IPS-18a (cell line): Measurements from ENCODE around the gene DNAJA3.

ENCODE experiments used
- H3K27ac ChIP-seq: one replicate; pipeline ENCODE4 v1.5.1; 2013; ENCODE audit warnings: low read length
- H3K27me3 ChIP-seq: one replicate; pipeline ENCODE4 v1.6.1; 2013; ENCODE audit warnings: mild to moderate bottlenecking, low read length; ENCODE audit not compliant: control insufficient read depth, insufficient read depth
- H3K36me3 ChIP-seq: one replicate; pipeline ENCODE4 v1.6.1; 2013; ENCODE audit warnings: low read depth, low read length; ENCODE audit not compliant: control insufficient read depth
- H3K4me1 ChIP-seq: one replicate; pipeline ENCODE4 v1.6.1; 2013; ENCODE audit warnings: low read depth, low read length; ENCODE audit not compliant: control insufficient read depth
- H3K4me3 ChIP-seq: one replicate; pipeline ENCODE4 v1.5.1; 2013; ENCODE audit warnings: low read length
- H3K9ac ChIP-seq: one replicate; pipeline ENCODE4 v1.6.1; 2013; ENCODE audit warnings: mild to moderate bottlenecking, low read length, moderate library complexity
- H3K9me3 ChIP-seq: one replicate; pipeline ENCODE4 v1.6.1; 2013; ENCODE audit warnings: low read depth, low read length; ENCODE audit not compliant: control insufficient read depth

Gene DNAJA3

DNA sequence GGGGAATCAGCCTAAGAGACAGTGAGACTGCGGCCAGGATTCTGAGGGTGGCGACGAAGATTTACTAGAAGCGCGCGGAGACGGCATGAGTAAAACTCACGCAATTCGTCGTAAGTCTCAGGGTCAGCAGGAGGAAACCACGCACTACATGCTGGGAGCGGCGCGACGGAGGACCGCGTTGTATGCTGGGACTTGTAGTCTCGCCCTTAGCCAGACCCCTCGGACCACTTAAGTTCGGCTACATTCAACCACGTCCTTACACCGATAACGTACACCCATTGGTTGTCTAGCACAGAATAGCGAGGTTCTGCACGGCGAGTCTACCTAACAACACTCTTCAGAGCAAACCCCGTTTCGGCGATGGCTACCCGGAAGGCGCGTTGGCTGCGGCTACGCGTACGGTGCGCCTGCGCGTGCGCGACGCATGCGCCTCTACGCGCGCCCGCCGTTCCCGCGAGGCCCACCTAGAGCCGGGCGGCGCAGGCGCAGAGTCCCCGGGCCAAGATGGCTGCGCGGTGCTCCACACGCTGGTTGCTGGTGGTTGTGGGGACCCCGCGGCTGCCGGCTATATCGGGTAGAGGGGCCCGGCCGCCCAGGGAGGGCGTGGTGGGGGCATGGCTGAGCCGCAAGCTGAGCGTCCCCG, at the start of gene DNAJA3:
DNAJA3 (plus strand) TSS at position 491 of the 643 bp plus-strand sequence; CDS start at position 505, 14 bp downstream.
- Histone ChIP-seq H3K36me3 (peaks cover 2% of the 10 kb centered on the region), H3K4me3 (peak within 1 kb of the TSS; percentile 79), H3K9me3 (no peaks in the 10 kb centered on the region), H3K27me3 (no peaks in the 10 kb centered on the region), H3K9ac (peak within 1 kb of the TSS; percentile 90), H3K27ac (peak within 1 kb of the TSS; percentile 85), H3K4me1 (peaks cover 4% of the 10 kb centered on the region)

DNA sequence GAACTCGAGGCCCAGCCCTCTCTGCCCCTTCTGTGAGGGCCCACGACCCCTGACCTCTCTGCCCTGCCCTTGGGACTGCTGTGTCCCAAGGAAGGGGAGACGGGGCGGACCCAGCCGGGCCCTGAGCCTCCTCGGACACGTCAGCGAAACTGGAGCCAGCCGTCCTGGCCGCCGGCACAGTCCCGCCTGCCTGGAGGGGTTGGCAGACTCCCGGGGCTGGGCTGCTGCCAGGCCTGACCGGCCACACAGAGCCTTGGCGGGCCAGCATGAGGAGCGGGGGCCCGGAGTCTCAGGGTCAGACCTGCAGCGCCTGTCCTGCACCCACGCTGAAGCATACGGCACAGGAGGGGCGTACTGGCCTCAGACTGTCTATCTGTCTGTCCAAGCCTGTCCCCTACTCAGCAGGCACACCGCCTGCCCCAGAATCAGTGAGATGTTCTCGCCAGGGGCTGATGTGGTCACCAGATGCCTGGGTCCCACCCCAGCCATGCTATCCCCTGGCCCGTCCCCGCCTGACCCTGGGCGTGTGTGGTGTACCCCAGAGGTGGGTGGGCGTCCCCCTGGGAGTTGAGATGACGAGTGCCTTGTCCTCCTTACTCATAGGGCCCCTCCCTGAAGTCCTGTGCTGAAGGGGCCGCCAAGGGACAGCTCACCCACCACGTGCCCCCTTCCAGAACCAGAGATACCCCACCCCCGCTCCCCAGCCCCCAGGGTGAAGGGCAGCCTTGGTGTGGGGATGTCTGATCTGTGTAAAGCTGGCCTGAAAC, 49.4 kb upstream of the DNAJA3 start:
- Histone ChIP-seq H3K4me1 (peaks cover 33% of the 10 kb centered on the region), H3K36me3 (no peaks in the 10 kb centered on the region), H3K27me3 (peaks cover 9% of the 10 kb centered on the region), H3K9ac (no peak overlapping the region), H3K4me3 (no peak overlapping the region), H3K9me3 (no peaks in the 10 kb centered on the region), H3K27ac (no peak overlapping the region)

DNA sequence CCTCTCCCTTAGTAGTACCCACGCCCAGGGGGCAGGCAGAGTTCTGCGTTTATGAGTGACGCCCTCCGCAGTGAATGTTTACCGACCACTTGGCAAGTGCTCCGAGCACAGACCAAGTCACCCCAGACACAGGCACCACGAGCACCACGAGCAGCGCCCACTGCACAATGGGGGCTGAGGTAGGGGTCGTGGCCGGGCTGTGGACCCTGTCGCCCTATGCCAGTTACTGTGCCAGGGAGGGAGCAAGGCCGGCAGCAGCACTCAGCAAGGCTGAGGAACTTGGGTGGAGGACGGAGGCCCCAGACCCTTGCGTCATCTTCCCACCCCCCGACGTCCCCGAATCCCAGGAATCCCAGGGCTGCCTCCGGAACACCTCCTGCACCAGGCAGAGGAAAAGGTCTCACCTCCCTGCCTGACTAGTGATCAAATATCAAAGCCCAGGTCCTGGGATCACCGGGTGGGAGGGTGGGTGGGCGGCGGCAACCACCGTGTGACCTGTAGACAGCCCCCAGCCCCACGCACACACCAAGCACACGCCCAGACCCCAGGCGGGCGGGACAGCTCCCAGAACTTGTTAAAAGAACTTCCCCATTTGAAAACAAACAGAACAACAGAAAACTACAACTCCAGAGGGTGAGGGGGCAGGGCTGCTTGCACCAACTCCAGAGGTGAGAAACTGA, 48.6 kb upstream of the DNAJA3 start:
- peaks cover 9% of the 10 kb centered on the region for H3K27me3 ChIP-seq
- no peaks in the 10 kb centered on the region for H3K9me3 ChIP-seq
- no peak overlapping the region for H3K9ac ChIP-seq
- H3K4me3 ChIP-seq = no peak overlapping the region
- H3K27ac ChIP-seq = no peak overlapping the region
- H3K4me1 ChIP-seq = peaks cover 33% of the 10 kb centered on the region
- no peaks in the 10 kb centered on the region for H3K36me3 ChIP-seq

DNA sequence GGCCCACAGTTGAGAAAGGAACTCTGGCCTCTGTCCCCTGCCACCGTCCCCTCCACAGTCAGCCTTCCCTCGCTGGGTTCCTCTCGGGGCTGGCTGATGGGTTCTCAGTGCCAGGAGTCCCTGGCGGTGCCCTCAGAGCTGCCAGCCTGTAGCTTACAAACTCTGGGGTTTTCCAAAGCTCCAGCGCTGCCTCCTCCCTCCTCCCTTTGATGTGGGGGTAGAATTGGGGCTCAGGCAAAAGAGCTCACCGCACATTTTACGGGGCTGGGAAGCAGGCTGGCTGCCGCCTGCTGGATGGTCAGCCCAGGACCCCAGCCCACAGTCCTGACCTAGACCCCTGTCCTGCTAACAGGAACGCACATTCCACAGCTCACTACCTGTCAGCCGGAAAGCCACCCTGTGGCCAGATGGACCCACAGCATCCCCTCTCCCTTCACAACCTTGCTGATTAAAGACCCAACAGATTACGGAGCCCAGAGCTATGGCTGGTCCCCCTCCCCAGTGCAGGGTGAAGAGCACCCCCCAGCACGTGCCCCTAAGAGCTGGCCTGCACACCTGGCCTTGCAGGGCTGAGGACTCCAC, 48.0 kb upstream of the DNAJA3 start:
- Histone ChIP-seq H3K9me3 (no peaks in the 10 kb centered on the region), H3K27me3 (peaks cover 2% of the 10 kb centered on the region), H3K27ac (no peak overlapping the region), H3K4me3 (no peak overlapping the region), H3K4me1 (peaks cover 30% of the 10 kb centered on the region), H3K9ac (no peak overlapping the region), H3K36me3 (no peaks in the 10 kb centered on the region)

DNA sequence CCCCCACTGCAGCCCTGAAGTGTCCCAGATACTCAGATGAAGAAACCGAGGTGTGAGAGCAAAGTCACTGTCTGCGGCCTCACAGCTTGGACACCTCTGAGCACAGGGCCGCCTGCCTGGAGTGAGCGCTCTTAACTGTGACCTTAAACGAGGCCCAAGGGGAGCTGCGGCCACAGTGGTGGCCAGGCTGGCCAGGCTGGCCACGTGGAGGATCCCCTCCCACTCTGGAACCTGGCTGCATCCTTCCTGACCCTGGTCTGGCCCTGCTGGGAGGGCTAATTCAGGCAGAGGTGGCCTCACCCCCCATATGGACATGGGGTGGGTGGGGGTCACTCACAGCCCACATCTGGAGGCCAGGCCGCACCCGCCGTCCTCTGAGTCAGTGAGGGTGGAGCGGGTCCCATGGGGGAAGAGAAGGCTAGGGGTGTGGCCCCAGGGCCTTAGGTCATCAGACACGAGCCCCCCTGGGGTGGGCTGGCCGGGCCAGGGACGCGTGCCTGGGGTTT, 47.5 kb upstream of the DNAJA3 start:
- no peaks in the 10 kb centered on the region for H3K36me3 ChIP-seq
- H3K9ac ChIP-seq = no peak overlapping the region
- no peak overlapping the region for H3K4me3 ChIP-seq
- no peak overlapping the region for H3K27ac ChIP-seq
- H3K4me1 ChIP-seq = peaks cover 25% of the 10 kb centered on the region
- H3K9me3 ChIP-seq = no peaks in the 10 kb centered on the region
- H3K27me3 ChIP-seq = no peaks in the 10 kb centered on the region

- Histone ChIP-seq H3K27ac (no peak overlapping the region), H3K9me3 (no peaks in the 10 kb centered on the region), H3K4me1 (peaks cover 17% of the 10 kb centered on the region), H3K36me3 (no peaks in the 10 kb centered on the region), H3K4me3 (no peak overlapping the region), H3K27me3 (no peaks in the 10 kb centered on the region), H3K9ac (no peak overlapping the region)
Observed at GRCh38 chr16:4378999-4379690, 46.5 kb upstream of the DNAJA3 start.

DNA sequence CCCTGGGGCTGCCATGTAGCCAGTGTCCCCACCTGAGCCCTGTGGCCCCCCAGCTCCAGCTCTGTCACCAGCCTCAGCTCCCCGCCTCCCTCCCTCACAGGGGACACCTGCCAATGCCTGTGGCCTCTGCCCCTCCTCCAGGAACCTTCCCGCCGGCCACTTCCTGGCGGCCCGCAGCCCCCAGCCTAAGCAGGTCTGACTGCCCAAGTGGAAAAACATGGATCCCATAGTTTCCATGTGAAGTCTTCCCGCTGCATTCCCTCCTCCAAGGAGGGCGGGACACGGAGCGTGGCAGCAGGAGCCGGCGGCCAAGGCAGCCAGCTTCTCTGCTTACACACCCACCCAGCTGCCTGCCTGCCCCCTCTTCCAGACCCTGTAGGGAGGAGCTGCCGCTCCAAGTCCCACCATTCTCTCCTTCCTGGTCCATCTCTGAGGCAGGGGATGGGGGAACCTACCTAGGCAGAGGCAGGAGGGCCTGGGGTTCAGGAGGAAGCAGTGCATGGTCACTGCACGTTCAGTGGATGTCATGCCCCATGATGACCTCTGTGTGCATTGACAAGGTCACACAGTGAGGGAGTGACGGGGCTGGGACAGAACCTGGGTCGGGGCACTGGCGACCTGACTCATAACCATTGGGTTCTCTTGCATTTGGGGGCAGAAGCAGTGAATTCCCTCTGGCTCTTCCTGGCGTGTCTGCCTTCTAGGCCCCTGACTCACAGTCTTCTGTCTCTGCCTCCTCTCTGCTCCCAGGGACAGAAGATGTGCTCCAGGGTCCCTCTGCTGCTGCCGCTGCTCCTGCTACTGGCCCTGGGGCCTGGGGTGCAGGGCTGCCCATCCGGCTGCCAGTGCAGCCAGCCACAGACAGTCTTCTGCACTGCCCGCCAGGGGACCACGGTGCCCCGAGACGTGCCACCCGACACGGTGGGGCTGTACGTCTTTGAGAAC, 45.3 kb upstream of the DNAJA3 start:
- H3K36me3 ChIP-seq = no peaks in the 10 kb centered on the region

GRCh38 chr16:4381072-4381934, 44.4 kb upstream of the DNAJA3 start:
- Histone ChIP-seq H3K4me3 (no peak overlapping the region), H3K4me1 (peaks cover 10% of the 10 kb centered on the region), H3K27ac (no peak overlapping the region), H3K9me3 (no peaks in the 10 kb centered on the region), H3K36me3 (no peaks in the 10 kb centered on the region), H3K9ac (no peak overlapping the region), H3K27me3 (no peaks in the 10 kb centered on the region)

More for the DNA sequence above, 45.3 kb upstream of the DNAJA3 start:
- H3K4me3 ChIP-seq = no peak overlapping the region
- H3K27ac ChIP-seq = no peak overlapping the region
- H3K4me1 ChIP-seq = peaks cover 10% of the 10 kb centered on the region
- no peaks in the 10 kb centered on the region for H3K9me3 ChIP-seq
- no peak overlapping the region for H3K9ac ChIP-seq
- H3K27me3 ChIP-seq = no peaks in the 10 kb centered on the region

GRCh38 chr16:4381935-4382794, 43.5 kb upstream of the DNAJA3 start:
- H3K36me3 ChIP-seq = no peaks in the 10 kb centered on the region
- no peaks in the 10 kb centered on the region for H3K27me3 ChIP-seq
- H3K9me3 ChIP-seq = no peaks in the 10 kb centered on the region
- peaks cover 10% of the 10 kb centered on the region for H3K4me1 ChIP-seq
- H3K27ac ChIP-seq = no peak overlapping the region
- H3K9ac ChIP-seq = no peak overlapping the region
- H3K4me3 ChIP-seq = no peak overlapping the region
